LNCAP (cell line): Measurements from ENCODE around the gene CDKAL1.

Experiments
- CTCF ChIP-seq: fragments of 450-650 bp; IDR thresholded peaks from 2 replicates; pipeline ENCODE4 v1.5.1; 2017; ENCODE audit warnings: mild to moderate bottlenecking

The CDKAL1 gene

GRCh38 chr6:20939161-20939775 is 405.0 kb downstream of the CDKAL1 start:
- TF ChIP-seq CTCF = no peak

- no peak for TF ChIP-seq CTCF
Observed at GRCh38 chr6:20943040-20943627, 408.9 kb downstream of the CDKAL1 start.

- no peak for TF ChIP-seq CTCF
Observed at GRCh38 chr6:20943922-20944321, 409.7 kb downstream of the CDKAL1 start.

GRCh38 chr6:20946022-20946421 is 411.8 kb downstream of the CDKAL1 start:
- no peak for TF ChIP-seq CTCF

GRCh38 chr6:20946890-20947289 is 412.6 kb downstream of the CDKAL1 start:
- no peak for TF ChIP-seq CTCF

GRCh38 chr6:20947977-20948376 is 413.7 kb downstream of the CDKAL1 start:
- TF ChIP-seq CTCF = no peak

- TF ChIP-seq CTCF = no peak
Observed at GRCh38 chr6:20948556-20948955, 414.3 kb downstream of the CDKAL1 start.

- no peak for TF ChIP-seq CTCF
Observed at GRCh38 chr6:20949138-20949537, 414.9 kb downstream of the CDKAL1 start.
